Measurements from ENCODE around the gene GPR35.

Gene GPR35

GRCh38 chr2:240589375-240589774 is 35.9 kb upstream of the GPR35 start:
- Histone ChIP-seq H4K20me1 (ENCODE audit: insufficient read depth, low read length) (no peaks in the 10 kb centered on the region), H3K79me2 (ENCODE audit: insufficient read depth, low read length) (peaks cover 6% of the 10 kb centered on the region; the same call in 1 of the 2 replicates), H3K9ac (ENCODE audit: low read length) (no peak overlapping the region), H3K27me3 (ENCODE audit: insufficient read depth, low read length) (no peaks in the 10 kb centered on the region), H3K4me2 (ENCODE audit: low read length) (no peak overlapping the region), H3K9me3 (ENCODE audit: low read length) (no peaks in the 10 kb centered on the region), H3K27ac (ENCODE audit: low read depth, low read length, poor library complexity, severe bottlenecking) (no peak overlapping the region), H2AFZ (ENCODE audit: low read length) (no peak overlapping the region), H3F3A (ENCODE audit: insufficient read depth, low read length) (no peaks in the 10 kb centered on the region), H3K4me1 (ENCODE audit: insufficient read depth, low read length, severe bottlenecking) (peaks cover 30% of the 10 kb centered on the region), H3K36me3 (ENCODE audit: insufficient read depth, low read length) (peaks cover 8% of the 10 kb centered on the region; the same call in 1 of the 2 replicates), H3K4me3 (ENCODE audit: low read depth, low read length, poor library complexity, severe bottlenecking) (no peak overlapping the region), H3K9me2 (ENCODE audit: low read depth, low read length) (no peaks in the 10 kb centered on the region)
- TF ChIP-seq EZH2 (IDR thresholded peaks at IDR 0.05; ENCODE audit: borderline replicate concordance, low read length) (no peak), CTCF (IDR thresholded peaks at IDR 0.05; ENCODE audit: low read length) (no peak)

GRCh38 chr2:240589850-240590525 is 35.3 kb upstream of the GPR35 start:
- TF ChIP-seq EZH2 (IDR thresholded peaks at IDR 0.05; ENCODE audit: borderline replicate concordance, low read length), result no peak
- TF ChIP-seq CTCF (IDR thresholded peaks at IDR 0.05; ENCODE audit: low read length), result no peak
- H3F3A ChIP-seq (ENCODE audit: insufficient read depth, low read length), result no peaks in the 10 kb centered on the region
- no peak overlapping the region for H2AFZ ChIP-seq (ENCODE audit: low read length)
- peaks cover 8% of the 10 kb centered on the region; the same call in 1 of the 2 replicates for H3K36me3 ChIP-seq (ENCODE audit: insufficient read depth, low read length)
- no peaks in the 10 kb centered on the region for H3K9me2 ChIP-seq (ENCODE audit: low read depth, low read length)
- no peak overlapping the region for H3K9ac ChIP-seq (ENCODE audit: low read length)
- no peaks in the 10 kb centered on the region for H3K9me3 ChIP-seq (ENCODE audit: low read length)
- no peaks in the 10 kb centered on the region for H4K20me1 ChIP-seq (ENCODE audit: insufficient read depth, low read length)
- H3K27me3 ChIP-seq (ENCODE audit: insufficient read depth, low read length), result no peaks in the 10 kb centered on the region
- H3K4me1 ChIP-seq (ENCODE audit: insufficient read depth, low read length, severe bottlenecking), result peaks cover 24% of the 10 kb centered on the region
- H3K4me2 ChIP-seq (ENCODE audit: low read length), result no peak overlapping the region
- peaks cover 6% of the 10 kb centered on the region; the same call in 1 of the 2 replicates for H3K79me2 ChIP-seq (ENCODE audit: insufficient read depth, low read length)
- H3K27ac ChIP-seq (ENCODE audit: low read depth, low read length, poor library complexity, severe bottlenecking), result no peak overlapping the region
- H3K4me3 ChIP-seq (ENCODE audit: low read depth, low read length, poor library complexity, severe bottlenecking), result no peak overlapping the region

DNA sequence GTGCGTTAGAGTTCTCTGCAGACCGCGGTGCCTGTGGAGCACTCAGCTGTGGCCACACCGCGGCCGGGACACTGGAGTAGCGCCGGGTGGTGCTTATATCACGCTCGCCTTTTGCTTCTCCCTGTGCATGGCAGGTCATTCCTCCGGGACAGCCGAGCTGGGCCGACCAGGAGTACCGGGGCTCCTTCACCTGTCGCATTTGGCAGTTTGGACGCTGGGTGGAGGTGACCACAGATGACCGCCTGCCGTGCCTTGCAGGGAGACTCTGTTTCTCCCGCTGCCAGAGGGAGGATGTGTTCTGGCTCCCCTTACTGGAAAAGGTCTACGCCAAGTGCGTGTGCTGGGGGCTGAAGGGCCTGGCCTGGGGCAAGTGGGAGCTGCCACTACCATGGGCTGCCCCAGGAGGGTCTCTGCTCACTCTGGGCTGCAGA is 34.6 kb upstream of the GPR35 start:
- Histone ChIP-seq H3K4me3 (ENCODE audit: low read depth, low read length, poor library complexity, severe bottlenecking) (no peak overlapping the region), H3K9me3 (ENCODE audit: low read length) (no peaks in the 10 kb centered on the region), H3K79me2 (ENCODE audit: insufficient read depth, low read length) (peaks cover 6% of the 10 kb centered on the region; the same call in 1 of the 2 replicates), H3F3A (ENCODE audit: insufficient read depth, low read length) (no peaks in the 10 kb centered on the region), H2AFZ (ENCODE audit: low read length) (no peak overlapping the region), H3K27ac (ENCODE audit: low read depth, low read length, poor library complexity, severe bottlenecking) (no peak overlapping the region), H3K36me3 (ENCODE audit: insufficient read depth, low read length) (peaks cover 8% of the 10 kb centered on the region; the same call in 1 of the 2 replicates), H3K9me2 (ENCODE audit: low read depth, low read length) (no peaks in the 10 kb centered on the region), H4K20me1 (ENCODE audit: insufficient read depth, low read length) (no peaks in the 10 kb centered on the region), H3K27me3 (ENCODE audit: insufficient read depth, low read length) (no peaks in the 10 kb centered on the region), H3K4me2 (ENCODE audit: low read length) (no peak overlapping the region), H3K4me1 (ENCODE audit: insufficient read depth, low read length, severe bottlenecking) (peaks cover 17% of the 10 kb centered on the region), H3K9ac (ENCODE audit: low read length) (no peak overlapping the region)
- TF ChIP-seq EZH2 (IDR thresholded peaks at IDR 0.05; ENCODE audit: borderline replicate concordance, low read length), result no peak
- TF ChIP-seq CTCF (IDR thresholded peaks at IDR 0.05; ENCODE audit: low read length), result no peak
